Liver (tissue), 9 donors: Measurements from ENCODE around the gene PARD3B. TPM values are rescaled to one million over a fixed set of nuclear protein-coding genes. Genes with fewer than 3 reads are reported as not detected.

Experiments used
- DNase-seq: peaks from one replicate; pipeline ENCODE4 v3.0.0-alpha.2; 2017; ENCODE audit warnings: low spot score
- H3K27ac ChIP-seq, 2 donors: one replicate each; pipeline ENCODE4 v1.7.0; 2013; ENCODE audit warnings: inconsistent platforms in 2 of 2, low read length in 2 of 2, control low read depth in 1 of 2, low read depth in 1 of 2, mild to moderate bottlenecking in 1 of 2
- H3K27me3 ChIP-seq, 4 donors: one replicate each; pipeline versions ENCODE4 v1.6.1 to v1.7.0; 2013; ENCODE audit warnings: low read length in 3 of 4, inconsistent platforms in 1 of 4, mild to moderate bottlenecking in 1 of 4, moderate library complexity in 1 of 4; ENCODE audit not compliant: control insufficient read depth in 4 of 4, insufficient read depth in 4 of 4
- H3K36me3 ChIP-seq, 4 donors: one replicate each; pipeline versions ENCODE4 v1.6.1 to v1.7.0; 2013; ENCODE audit warnings: low read length in 3 of 4, mild to moderate bottlenecking in 3 of 4, low read depth in 1 of 4, moderate library complexity in 1 of 4; ENCODE audit not compliant: control insufficient read depth in 4 of 4, insufficient read depth in 3 of 4
- H3K4me1 ChIP-seq, 4 donors: one replicate each; pipeline versions ENCODE4 v1.6.1 to v1.7.0; 2013; ENCODE audit warnings: low read length in 3 of 4, mild to moderate bottlenecking in 3 of 4, moderate library complexity in 1 of 4; ENCODE audit not compliant: control insufficient read depth in 4 of 4, insufficient read depth in 4 of 4
- H3K4me3 ChIP-seq, 3 donors: one replicate each; pipeline versions ENCODE4 v1.6.1 to v1.7.0; 2013; ENCODE audit warnings: low read length in 3 of 3, control low read depth in 1 of 3, low read depth in 1 of 3, mild to moderate bottlenecking in 1 of 3
- H3K9ac ChIP-seq, 2 donors: one replicate each; pipeline ENCODE4 v1.7.0; 2013; ENCODE audit warnings: low read length in 2 of 2, mild to moderate bottlenecking in 2 of 2, moderate library complexity in 2 of 2, control low read depth in 1 of 2, low read depth in 1 of 2
- H3K9me3 ChIP-seq, 4 donors: one replicate each; pipeline versions ENCODE4 v1.6.1 to v1.7.0; 2013; ENCODE audit warnings: low read length in 3 of 4; ENCODE audit not compliant: control insufficient read depth in 4 of 4
- ATF3 ChIP-seq: IDR thresholded peaks from 2 replicates; pipeline ENCODE4 v1.6.1; 2016; ENCODE audit warnings: antibody characterized with exemption
- CTCF ChIP-seq: fragments of 150-350 bp; IDR thresholded peaks from 2 replicates; pipeline ENCODE4 v1.5.1; 2017; ENCODE audit warnings: improper control_type of control experiment, low read depth, low read length; ENCODE audit not compliant: missing input control
- EGR1 ChIP-seq, 2 donors: IDR thresholded peaks; 2 replicates each; pipeline ENCODE4 v1.6.1; 2016 to 2018; ENCODE audit warnings: antibody characterized with exemption in 2 of 2, low read depth in 2 of 2
- FOXA1 ChIP-seq: IDR thresholded peaks from 2 replicates; pipeline ENCODE4 v1.6.1; 2016; ENCODE audit warnings: antibody characterized with exemption
- FOXA2 ChIP-seq: IDR thresholded peaks from 2 replicates; pipeline ENCODE4 v1.6.1; 2016; ENCODE audit warnings: antibody characterized with exemption
- GABPA ChIP-seq, 2 donors: IDR thresholded peaks in 1 of 2; conservative IDR thresholded peaks in 1 of 2; 2 replicates each; pipeline ENCODE4 v1.6.1; 2016; ENCODE audit warnings: antibody characterized with exemption in 2 of 2, mild to moderate bottlenecking in 1 of 2, moderate library complexity in 1 of 2
- HNF4A ChIP-seq, 2 donors: conservative IDR thresholded peaks; 2 replicates each; pipeline ENCODE4 v1.6.1; 2016; ENCODE audit warnings: antibody characterized with exemption in 2 of 2, mild to moderate bottlenecking in 2 of 2
- HNF4G ChIP-seq: IDR thresholded peaks from 2 replicates; pipeline ENCODE4 v1.6.1; 2016; ENCODE audit warnings: antibody characterized with exemption
- JUND ChIP-seq, 2 donors: IDR thresholded peaks; 2 replicates each; pipeline ENCODE4 v1.6.1; 2016; ENCODE audit warnings: antibody characterized with exemption in 2 of 2
- MAX ChIP-seq: IDR thresholded peaks from 2 replicates; pipeline ENCODE4 v1.6.1; 2016; ENCODE audit warnings: antibody characterized with exemption
- NR2F2 ChIP-seq: IDR thresholded peaks from 2 replicates; pipeline ENCODE4 v1.6.1; 2016; ENCODE audit warnings: antibody characterized with exemption
- RAD21 ChIP-seq, 2 donors: IDR thresholded peaks; 2 replicates each; pipeline ENCODE4 v1.6.1; 2016; ENCODE audit warnings: antibody characterized with exemption in 2 of 2, mild to moderate bottlenecking in 2 of 2
- REST ChIP-seq: IDR thresholded peaks from 2 replicates; pipeline ENCODE4 v1.6.1; 2016; ENCODE audit warnings: antibody characterized with exemption, mild to moderate bottlenecking
- RXRA ChIP-seq, 2 donors: IDR thresholded peaks; 2 replicates each; pipeline ENCODE4 v1.6.1; 2017 to 2018; ENCODE audit warnings: antibody characterized with exemption in 2 of 2, mild to moderate bottlenecking in 1 of 2
- SP1 ChIP-seq: IDR thresholded peaks from 2 replicates; pipeline ENCODE4 v1.6.1; 2018; ENCODE audit warnings: antibody characterized with exemption, mild to moderate bottlenecking
- TAF1 ChIP-seq: conservative IDR thresholded peaks from 2 replicates; pipeline ENCODE4 v1.6.1; 2016; ENCODE audit warnings: antibody characterized with exemption, mild to moderate bottlenecking
- YY1 ChIP-seq: IDR thresholded peaks from 2 replicates; pipeline ENCODE4 v1.6.1; 2016; ENCODE audit warnings: antibody characterized with exemption, mild to moderate bottlenecking
- ZBTB33 ChIP-seq: IDR thresholded peaks from 2 replicates; pipeline ENCODE4 v1.6.1; 2016; ENCODE audit warnings: antibody characterized with exemption
- WGBS: extraction: QIAGEN DNeasy Blood & Tissue Kit; methylation state at CpG from one replicate; pipeline ENCODE4 v1.1.7; 2013; 5-methylcytosine and 5-hydroxymethylcytosine counted together
- polyA plus RNA-seq, 2 donors: library from polyadenylated mRNA; stranded (reverse) in 1 of 2; unstranded in 1 of 2; fragments of 200-250 nt in 1 of 2; fragments of >200 nt in 1 of 2; fragmentation: Nextera tagmentation in 1 of 2; extraction: Ambion mirVana in 1 of 2; gene quantifications; one replicate each; pipeline versions ENCODE4 v1.2.1 to v1.2.3, GENCODE V29; 2013 to 2015
- total RNA-seq, 2 donors: library from RNA; depleted of rRNA; stranded (reverse); fragments of >200 nt; gene quantifications; one replicate each; pipeline ENCODE4 v1.2.3, GENCODE V29; 2014
- donor health status: healthy.
- donor health status: healthy.
- donor health status: healthy.
- donor health status: healthy.
- donor health status: healthy.

PARD3B gene
- total and polyA plus RNA-seq, 4 donors, result 1.1 to 10.3 (median 3.7) TPM

GRCh38 chr2:205193836-205194228, 648.6 kb downstream of the PARD3B start:
- Histone ChIP-seq H3K36me3 (no peaks in the 10 kb centered on the region), H3K27me3 (no peaks in the 10 kb centered on the region), H3K9me3 (no peaks in the 10 kb centered on the region), H3K4me1 (no peaks in the 10 kb centered on the region), H3K9ac (no peak overlapping the region), H3K27ac (no peak overlapping the region), H3K4me3 (no peak overlapping the region)
- 91% methylated on average over 4 of the region's 4 CpGs for WGBS
- DNase-seq, result no peak
- TF ChIP-seq RAD21 (IDR thresholded peaks at IDR 0.05) (peak in 1 of 2 donors; percentile 4), ATF3 (no peak)

- Histone ChIP-seq H3K4me3 (no peak overlapping the region), H3K4me1 (no peaks in the 10 kb centered on the region), H3K27ac (no peak overlapping the region), H3K36me3 (no peaks in the 10 kb centered on the region), H3K9me3 (no peaks in the 10 kb centered on the region), H3K27me3 (no peaks in the 10 kb centered on the region), H3K9ac (no peak overlapping the region)
- no peak for DNase-seq
- TF ChIP-seq GABPA (IDR thresholded peaks at IDR 0.05 in 1 of 2, conservative IDR thresholded peaks at IDR 0.05 in 1 of 2), result no peak
- no peak for TF ChIP-seq HNF4A (conservative IDR thresholded peaks at IDR 0.05)
- no peak for TF ChIP-seq YY1
- no peak for TF ChIP-seq HNF4G
- TF ChIP-seq JUND (IDR thresholded peaks at IDR 0.05), result no peak
- TF ChIP-seq EGR1 (IDR thresholded peaks at IDR 0.05; ENCODE audit: low read depth in 2 of 2), result no peak
- TF ChIP-seq MAX, result no peak
- no peak for TF ChIP-seq FOXA2
- no peak for TF ChIP-seq FOXA1
- TF ChIP-seq ATF3, result no peak
- no peak for TF ChIP-seq RXRA (IDR thresholded peaks at IDR 0.05)
- TF ChIP-seq SP1, result no peak
- no peak for TF ChIP-seq RAD21 (IDR thresholded peaks at IDR 0.05)
Measured at GRCh38 chr2:205197468-205198139, 652.3 kb downstream of the PARD3B start.

GRCh38 chr2:205198140-205198525, 652.9 kb downstream of the PARD3B start:
- DNase-seq, result no peak
- TF ChIP-seq ATF3 (no peak), RXRA (IDR thresholded peaks at IDR 0.05) (no peak), GABPA (IDR thresholded peaks at IDR 0.05 in 1 of 2, conservative IDR thresholded peaks at IDR 0.05 in 1 of 2) (no peak), FOXA2 (no peak), FOXA1 (no peak), TAF1 (no peak), ZBTB33 (no peak), EGR1 (IDR thresholded peaks at IDR 0.05; ENCODE audit: low read depth in 2 of 2) (no peak), JUND (IDR thresholded peaks at IDR 0.05) (no peak), YY1 (no peak), MAX (no peak), NR2F2 (no peak), RAD21 (IDR thresholded peaks at IDR 0.05) (no peak), HNF4A (conservative IDR thresholded peaks at IDR 0.05) (no peak), HNF4G (no peak), CTCF (no peak), SP1 (no peak), REST (no peak)

More at GRCh38 chr2:205198140-205198525, 652.9 kb downstream of the PARD3B start:
- H3K36me3 ChIP-seq, result no peaks in the 10 kb centered on the region
- H3K4me3 ChIP-seq, result no peak overlapping the region
- H3K27ac ChIP-seq, result no peak overlapping the region
- no peaks in the 10 kb centered on the region for H3K4me1 ChIP-seq
- 74% methylated on average over 3 of the region's 3 CpGs for WGBS
- H3K27me3 ChIP-seq, result no peaks in the 10 kb centered on the region
- H3K9ac ChIP-seq, result no peak overlapping the region
- no peaks in the 10 kb centered on the region for H3K9me3 ChIP-seq
